ENCODE measurements around the gene CXorf65.

Gene CXorf65

DNA sequence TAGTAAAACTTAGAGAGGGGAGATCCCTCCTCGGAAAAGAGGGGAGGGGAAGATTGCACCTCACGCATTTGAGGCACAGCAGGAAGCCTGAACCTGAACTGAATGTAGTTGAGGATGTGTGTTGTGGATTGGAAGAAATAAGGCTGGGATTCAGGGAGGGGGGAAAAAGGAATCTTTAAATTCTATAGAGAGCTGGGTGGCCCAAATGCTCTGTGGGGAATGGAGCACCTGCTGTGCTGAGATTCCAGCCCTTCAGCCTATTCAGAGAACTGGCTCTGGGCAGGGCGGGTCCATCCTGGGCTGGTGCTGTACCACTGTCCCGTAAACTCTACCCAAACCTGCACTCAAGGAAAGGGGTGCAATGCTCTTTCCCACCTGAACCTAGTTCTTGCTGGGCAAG is 6.8 kb downstream of the CXorf65 start:
- TF ChIP-seq, protein P1, sequence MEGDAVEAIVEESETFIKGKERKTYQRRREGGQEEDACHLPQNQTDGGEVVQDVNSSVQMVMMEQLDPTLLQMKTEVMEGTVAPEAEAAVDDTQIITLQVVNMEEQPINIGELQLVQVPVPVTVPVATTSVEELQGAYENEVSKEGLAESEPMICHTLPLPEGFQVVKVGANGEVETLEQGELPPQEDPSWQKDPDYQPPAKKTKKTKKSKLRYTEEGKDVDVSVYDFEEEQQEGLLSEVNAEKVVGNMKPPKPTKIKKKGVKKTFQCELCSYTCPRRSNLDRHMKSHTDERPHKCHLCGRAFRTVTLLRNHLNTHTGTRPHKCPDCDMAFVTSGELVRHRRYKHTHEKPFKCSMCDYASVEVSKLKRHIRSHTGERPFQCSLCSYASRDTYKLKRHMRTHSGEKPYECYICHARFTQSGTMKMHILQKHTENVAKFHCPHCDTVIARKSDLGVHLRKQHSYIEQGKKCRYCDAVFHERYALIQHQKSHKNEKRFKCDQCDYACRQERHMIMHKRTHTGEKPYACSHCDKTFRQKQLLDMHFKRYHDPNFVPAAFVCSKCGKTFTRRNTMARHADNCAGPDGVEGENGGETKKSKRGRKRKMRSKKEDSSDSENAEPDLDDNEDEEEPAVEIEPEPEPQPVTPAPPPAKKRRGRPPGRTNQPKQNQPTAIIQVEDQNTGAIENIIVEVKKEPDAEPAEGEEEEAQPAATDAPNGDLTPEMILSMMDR (IDR thresholded peaks at IDR 0.05; ENCODE audit: borderline replicate concordance, control extremely low read depth, extremely low read depth, insufficient read depth, missing control alignments): no peak
- DNase-seq (ENCODE audit: low spot score): no peak
- in situ Hi-C loops (cut with MboI; ENCODE audit: low sequenced_read_pairs, unreplicated experiment): no loop called here

GRCh38 chrX:71098951-71099506 is 7.5 kb downstream of the CXorf65 start:
- in situ Hi-C loops (cut with MboI; ENCODE audit: low sequenced_read_pairs, unreplicated experiment): no loop called here
- TF ChIP-seq, protein P1 (IDR thresholded peaks at IDR 0.05; ENCODE audit: borderline replicate concordance, control extremely low read depth, extremely low read depth, insufficient read depth, missing control alignments): no peak
- no peak for DNase-seq (ENCODE audit: low spot score)

DNA sequence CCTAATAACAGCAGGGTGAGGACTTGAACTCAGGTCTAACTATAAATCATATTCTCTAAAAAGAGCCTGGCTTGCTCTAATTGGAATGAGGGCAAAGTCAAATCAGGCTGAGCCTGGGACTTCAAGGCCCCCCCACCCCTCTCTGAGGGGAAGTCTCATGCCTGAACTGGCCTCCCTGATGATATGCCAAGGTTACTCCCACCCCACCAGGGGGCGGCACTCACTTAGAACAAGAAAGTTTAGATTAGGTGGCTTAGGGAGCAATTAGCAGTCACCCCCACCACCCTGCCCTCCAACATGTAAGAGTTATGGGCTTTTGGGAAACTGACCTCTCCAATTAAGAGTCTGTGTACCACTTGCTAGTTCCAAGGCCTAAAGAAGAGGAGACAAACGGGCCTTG is 8.2 kb downstream of the CXorf65 start:
- in situ Hi-C loops (cut with MboI; ENCODE audit: low sequenced_read_pairs, unreplicated experiment): no loop called here
- TF ChIP-seq, protein P1 (IDR thresholded peaks at IDR 0.05; ENCODE audit: borderline replicate concordance, control extremely low read depth, extremely low read depth, insufficient read depth, missing control alignments): peak; percentile 63
- DNase-seq (ENCODE audit: low spot score): peak; percentile 65

- in situ Hi-C loops (cut with MboI; ENCODE audit: low sequenced_read_pairs, unreplicated experiment): no loop called here
- TF ChIP-seq, protein P1 (IDR thresholded peaks at IDR 0.05; ENCODE audit: borderline replicate concordance, control extremely low read depth, extremely low read depth, insufficient read depth, missing control alignments): no peak
- no peak for DNase-seq (ENCODE audit: low spot score)
Measured at GRCh38 chrX:71096760-71097032, 9.8 kb downstream of the CXorf65 start.

DNA sequence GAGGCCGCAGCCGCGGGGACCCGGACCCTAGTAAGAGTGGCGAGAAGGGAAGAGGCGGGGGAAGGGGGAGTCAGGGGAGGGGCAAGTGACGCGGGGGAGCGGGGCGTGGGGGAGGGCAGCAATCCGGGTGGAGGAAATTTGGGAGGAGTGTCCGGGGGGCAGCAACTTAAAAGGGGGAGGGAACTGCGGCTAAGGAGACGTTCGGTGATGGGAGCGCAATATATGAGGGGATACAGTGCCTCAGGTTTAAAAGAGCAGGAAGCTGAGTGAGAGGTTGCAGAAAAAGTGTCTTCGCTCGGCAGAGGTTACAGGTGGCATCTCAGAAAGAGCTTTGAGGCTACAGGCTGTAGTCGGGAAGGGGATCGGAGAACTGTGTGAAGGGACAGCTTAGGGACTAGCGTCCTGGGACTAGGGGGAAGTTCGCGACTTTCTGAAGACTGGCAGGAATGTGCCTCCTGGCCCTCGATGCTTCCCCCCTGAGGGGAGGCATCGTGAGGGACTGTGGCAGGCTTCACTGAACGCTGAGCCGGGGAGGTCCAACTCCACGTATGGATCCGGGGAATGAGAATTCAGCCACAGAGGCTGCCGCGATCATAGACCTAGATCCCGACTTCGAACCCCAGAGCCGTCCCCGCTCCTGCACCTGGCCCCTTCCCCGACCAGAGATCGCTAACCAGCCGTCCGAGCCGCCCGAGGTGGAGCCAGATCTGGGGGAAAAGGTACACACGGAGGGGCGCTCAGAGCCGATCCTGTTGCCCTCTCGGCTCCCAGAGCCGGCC is 10.4 kb downstream of the CXorf65 start:
- DNase-seq (ENCODE audit: low spot score): peak; percentile 68
- in situ Hi-C loops (cut with MboI; ENCODE audit: low sequenced_read_pairs, unreplicated experiment): no loop called here
- TF ChIP-seq, protein P1 (IDR thresholded peaks at IDR 0.05; ENCODE audit: borderline replicate concordance, control extremely low read depth, extremely low read depth, insufficient read depth, missing control alignments): no peak

GRCh38 chrX:71095555-71095980 is 11.0 kb downstream of the CXorf65 start, which contains the start of gene FOXO4:
Gene FOXO4, plus strand, starts transcription at chrX:71095851. Its CDS starts 678 bp downstream, at chrX:71096529.
- DNase-seq (ENCODE audit: low spot score): peak; percentile 85
- in situ Hi-C loops (cut with MboI; ENCODE audit: low sequenced_read_pairs, unreplicated experiment): no loop called here
- TF ChIP-seq, protein P1 (IDR thresholded peaks at IDR 0.05; ENCODE audit: borderline replicate concordance, control extremely low read depth, extremely low read depth, insufficient read depth, missing control alignments): no peak

Data from GM13976 (cell line).